ENCODE data around the gene PRH1.

DNA sequence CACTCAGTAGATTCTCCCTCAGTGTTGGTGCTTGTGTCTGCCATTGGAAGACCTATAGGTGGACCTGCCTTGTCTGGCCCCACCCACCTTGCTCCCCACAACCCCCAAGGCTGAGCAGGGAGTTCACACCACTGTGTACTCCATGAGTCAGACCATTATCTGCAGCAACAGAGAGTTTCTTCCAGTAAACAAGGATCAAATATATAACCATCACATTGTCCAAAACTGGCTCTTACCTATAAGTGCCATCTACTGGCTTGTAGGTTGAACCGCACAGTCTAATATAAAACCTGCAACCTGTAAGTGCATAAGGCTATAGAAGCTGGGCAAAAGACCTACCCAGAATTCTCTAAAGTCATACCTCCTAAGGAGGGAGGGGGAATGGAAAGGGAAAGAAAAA, 17.4 kb upstream of the PRH1 start:
- TF ChIP-seq POLR2A (IDR thresholded peaks at IDR 0.05) (no peak), POLR2AphosphoS5 (IDR thresholded peaks at IDR 0.05) (no peak)
- TF ChIP-seq, protein P1, sequence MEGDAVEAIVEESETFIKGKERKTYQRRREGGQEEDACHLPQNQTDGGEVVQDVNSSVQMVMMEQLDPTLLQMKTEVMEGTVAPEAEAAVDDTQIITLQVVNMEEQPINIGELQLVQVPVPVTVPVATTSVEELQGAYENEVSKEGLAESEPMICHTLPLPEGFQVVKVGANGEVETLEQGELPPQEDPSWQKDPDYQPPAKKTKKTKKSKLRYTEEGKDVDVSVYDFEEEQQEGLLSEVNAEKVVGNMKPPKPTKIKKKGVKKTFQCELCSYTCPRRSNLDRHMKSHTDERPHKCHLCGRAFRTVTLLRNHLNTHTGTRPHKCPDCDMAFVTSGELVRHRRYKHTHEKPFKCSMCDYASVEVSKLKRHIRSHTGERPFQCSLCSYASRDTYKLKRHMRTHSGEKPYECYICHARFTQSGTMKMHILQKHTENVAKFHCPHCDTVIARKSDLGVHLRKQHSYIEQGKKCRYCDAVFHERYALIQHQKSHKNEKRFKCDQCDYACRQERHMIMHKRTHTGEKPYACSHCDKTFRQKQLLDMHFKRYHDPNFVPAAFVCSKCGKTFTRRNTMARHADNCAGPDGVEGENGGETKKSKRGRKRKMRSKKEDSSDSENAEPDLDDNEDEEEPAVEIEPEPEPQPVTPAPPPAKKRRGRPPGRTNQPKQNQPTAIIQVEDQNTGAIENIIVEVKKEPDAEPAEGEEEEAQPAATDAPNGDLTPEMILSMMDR (IDR thresholded peaks at IDR 0.05) = no peak
